Fibroblast of the aortic adventitia (primary cell): ENCODE data around the gene SIGLEC1. TPM values are rescaled to one million over a fixed set of nuclear protein-coding genes. Genes with fewer than 3 reads are reported as not detected.

Experiments used
- DNase-seq: peaks from one replicate; pipeline ENCODE4 v3.0.0-alpha.2; 2010; ENCODE audit warnings: low read depth
- H3K4me3 ChIP-seq: 2 replicates; pipeline ENCODE4 v1.5.1; 2011; ENCODE audit warnings: low read depth, mild to moderate bottlenecking, control low read depth, low read length, moderate library complexity
- CTCF ChIP-seq: IDR thresholded peaks from 2 replicates; pipeline ENCODE4 v1.5.1; 2011; ENCODE audit warnings: mild to moderate bottlenecking, low read length, control low read depth, inconsistent platforms; ENCODE audit not compliant: insufficient read depth
- total RNA-seq: library from RNA; depleted of rRNA; stranded (reverse); fragments of >200 nt; gene quantifications from 2 replicates; pipeline ENCODE4 v1.2.3, GENCODE V29; 2012; ENCODE audit warnings: low replicate concordance

The SIGLEC1 gene
- total RNA-seq, 1 donor = not detected

- H3K4me3 ChIP-seq = no peak overlapping the region
- DNase-seq = no peak
- TF ChIP-seq CTCF = no peak
These were observed 15.4 kb downstream of the SIGLEC1 start for GRCh38 chr20:3696745-3697587.

- TF ChIP-seq CTCF = peak; percentile 57
- H3K4me3 ChIP-seq = no peak overlapping the region
- no peak for DNase-seq
These were observed 16.2 kb downstream of the SIGLEC1 start for GRCh38 chr20:3696200-3696599.

GRCh38 chr20:3694864-3695263 lies 17.5 kb downstream of the SIGLEC1 start:
- no peak for TF ChIP-seq CTCF
- no peak for DNase-seq
- no peak overlapping the region for H3K4me3 ChIP-seq

- no peak overlapping the region for H3K4me3 ChIP-seq
- no peak for TF ChIP-seq CTCF
- no peak for DNase-seq
These were observed 19.0 kb downstream of the SIGLEC1 start for GRCh38 chr20:3693376-3693775.

GRCh38 chr20:3692706-3693294 lies 19.6 kb downstream of the SIGLEC1 start:
- no peak overlapping the region for H3K4me3 ChIP-seq
- no peak for TF ChIP-seq CTCF
- no peak for DNase-seq

GRCh38 chr20:3691897-3692296 lies 20.5 kb downstream of the SIGLEC1 start:
- no peak for TF ChIP-seq CTCF
- DNase-seq = no peak

More at GRCh38 chr20:3691897-3692296, 20.5 kb downstream of the SIGLEC1 start:
- H3K4me3 ChIP-seq = no peak overlapping the region
